Measurements from ENCODE around the gene SUCLG2.

The SUCLG2 gene

GRCh38 chr3:67402873-67403272, 251.5 kb downstream of the SUCLG2 start:
- TF ChIP-seq CTCF (IDR thresholded peaks at IDR 0.05; ENCODE audit: control extremely low read depth, extremely low read depth, low read depth, missing control alignments) = no peak
- POLR2A ChIA-PET = no interaction called here
- DNase-seq (ENCODE audit: extremely low spot score) = no peak
- CTCF ChIA-PET = interaction anchor here (0.8 kb wide), 1 partner anchor 15 kb away, joined by 3 read pairs; no protein-coding TSS in a partner anchor

GRCh38 chr3:67401921-67402320, 252.5 kb downstream of the SUCLG2 start:
- ChIA-PET CTCF (interaction anchor here (0.8 to 1.1 kb wide), 3 partner anchors 9 to 16 kb away, joined by 3 to 4 read pairs (median 3); no protein-coding TSS in a partner anchor), POLR2A (no interaction called here)
- DNase-seq (ENCODE audit: extremely low spot score) = no peak
- TF ChIP-seq CTCF (IDR thresholded peaks at IDR 0.05; ENCODE audit: control extremely low read depth, extremely low read depth, low read depth, missing control alignments) = no peak

- ChIA-PET POLR2A (no interaction called here), CTCF (interaction anchor here (1.0 to 1.3 kb wide), 2 partner anchors 10 to 19 kb away, joined by 4 read pairs; no protein-coding TSS in a partner anchor)
- no peak for TF ChIP-seq CTCF (IDR thresholded peaks at IDR 0.05; ENCODE audit: control extremely low read depth, extremely low read depth, low read depth, missing control alignments)
- no peak for DNase-seq (ENCODE audit: extremely low spot score)
Measured at GRCh38 chr3:67400476-67400875, 253.9 kb downstream of the SUCLG2 start.

- POLR2A ChIA-PET = interaction anchor here (1.1 kb wide), 1 partner anchor 266 kb away, joined by 3 read pairs; no protein-coding TSS in a partner anchor
- peak; percentile 54 for DNase-seq (ENCODE audit: extremely low spot score)
- CTCF ChIA-PET = no interaction called here
- TF ChIP-seq CTCF (IDR thresholded peaks at IDR 0.05; ENCODE audit: control extremely low read depth, extremely low read depth, low read depth, missing control alignments) = no peak
Measured at GRCh38 chr3:67389176-67389575, 265.2 kb downstream of the SUCLG2 start.

- no peak for DNase-seq (ENCODE audit: extremely low spot score)
- POLR2A ChIA-PET = interaction anchor here (1.1 kb wide), 1 partner anchor 266 kb away, joined by 3 read pairs; no protein-coding TSS in a partner anchor
- CTCF ChIA-PET = interaction anchor here (1.1 kb wide), 1 partner anchor 401 kb away, joined by 5 read pairs; no protein-coding TSS in a partner anchor
- no peak for TF ChIP-seq CTCF (IDR thresholded peaks at IDR 0.05; ENCODE audit: control extremely low read depth, extremely low read depth, low read depth, missing control alignments)
Measured at GRCh38 chr3:67388738-67389137, 265.7 kb downstream of the SUCLG2 start.

DNA sequence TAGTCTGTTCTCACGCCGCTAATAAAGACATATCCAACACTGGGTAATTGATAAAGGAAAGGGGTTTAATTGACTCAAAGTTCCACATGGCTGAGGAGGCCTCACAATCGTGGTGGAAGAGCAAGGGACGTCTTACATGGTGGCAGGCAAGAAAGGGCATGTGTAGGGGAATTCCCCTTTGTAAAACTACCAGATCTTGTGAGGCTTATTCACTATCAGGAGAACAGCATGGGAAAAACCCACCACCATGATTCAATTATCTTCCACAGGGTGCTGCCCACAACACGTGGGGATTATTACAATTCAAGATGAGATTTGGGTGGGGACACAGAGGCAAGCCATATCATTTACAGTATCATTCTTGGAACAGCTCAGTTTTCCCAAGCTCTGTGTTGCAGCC, 268.0 kb downstream of the SUCLG2 start:
- no peak for DNase-seq (ENCODE audit: extremely low spot score)
- no peak for TF ChIP-seq CTCF (IDR thresholded peaks at IDR 0.05; ENCODE audit: control extremely low read depth, extremely low read depth, low read depth, missing control alignments)
- POLR2A ChIA-PET = no interaction called here
- CTCF ChIA-PET = interaction anchor here (8.1 kb wide), 1 partner anchor 404 kb away, joined by 89 read pairs; no protein-coding TSS in a partner anchor
